Measurements from ENCODE around the gene LPIN3. TPM values are rescaled to one million over a fixed set of nuclear protein-coding genes. Genes with fewer than 3 reads are reported as not detected.

The LPIN3 gene
- total and polyA plus RNA-seq, 12 donors = 11.1 to 45.5 (median 18.2) TPM

GRCh38 chr20:41398408-41398807 is 57.8 kb downstream of the LPIN3 start:
- intact Hi-C loops (cut with DNase I) = loop anchor here in 1 of 10 donors (5.0 kb wide), 1 partner anchor 41 kb away; no protein-coding TSS in a partner anchor
- Histone ChIP-seq H3K9me3 (no peaks in the 10 kb centered on the region), H3K4me1 (peaks cover 5 to 53% (median 14%) of the 10 kb centered on the region in 9 donors), H3K4me3 (no peak overlapping the region), H3K36me3 (peaks cover 0 to 19% (median 2%) of the 10 kb centered on the region in 9 donors), H3K27ac (peak overlapping the region in 7 of 10 donors; percentile 9 to 62 (median 59)), H3K27me3 (no peaks in the 10 kb centered on the region)
- TF ChIP-seq CTCF (IDR thresholded peaks at IDR 0.05) = no peak
- ATAC-seq (peak; percentile 34 to 73 (median 50)), DNase-seq (peak in 1 of 2 donors; percentile 53)
- WGBS, 2 donors = 71 to 80% methylated on average over 2 of the region's 2 CpGs

GRCh38 chr20:41403604-41404003 is 63.0 kb downstream of the LPIN3 start:
- intact Hi-C loops (cut with DNase I) = loop anchor here in 2 of 10 donors (10.0 kb wide), 2 partner anchors 229 to 269 kb away; partner anchors contain the start of gene PLCG1 (in 1 of the 2)
- Histone ChIP-seq H3K4me3 (no peak overlapping the region), H3K27ac (no peak overlapping the region), H3K36me3 (peaks cover 0 to 66% (median 21%) of the 10 kb centered on the region in 9 donors), H3K27me3 (no peaks in the 10 kb centered on the region), H3K9me3 (no peaks in the 10 kb centered on the region), H3K4me1 (peaks cover 0 to 40% (median 28%) of the 10 kb centered on the region in 9 donors)
- 96% methylated on average over 12 of the region's 12 CpGs for WGBS, 2 donors
- no peak for DNase-seq
- no peak for TF ChIP-seq CTCF (IDR thresholded peaks at IDR 0.05)
- ATAC-seq = no peak

GRCh38 chr20:41405436-41405835 is 64.8 kb downstream of the LPIN3 start:
- H3K27me3 ChIP-seq = no peaks in the 10 kb centered on the region
- 75 to 85% methylated on average over 3 of the region's 3 CpGs for WGBS, 2 donors
- ATAC-seq (peak in 6 of 8 donors; percentile 25 to 83 (median 57)), DNase-seq (no peak)
- no peak overlapping the region for H3K4me3 ChIP-seq
- no peaks in the 10 kb centered on the region for H3K9me3 ChIP-seq
- peak overlapping the region in 3 of 10 donors; percentile 2 to 40 (median 37) for H3K27ac ChIP-seq
- peaks cover 0 to 84% (median 21%) of the 10 kb centered on the region in 9 donors for H3K36me3 ChIP-seq
- TF ChIP-seq CTCF (IDR thresholded peaks at IDR 0.05) = no peak
- peaks cover 0 to 50% (median 39%) of the 10 kb centered on the region in 9 donors for H3K4me1 ChIP-seq
- intact Hi-C loops (cut with DNase I) = loop anchor here in 2 of 10 donors (10.0 kb wide), 2 partner anchors 231 to 271 kb away; partner anchors contain the start of gene PLCG1 (in 1 of the 2)

- peak overlapping the region in 4 of 10 donors; percentile 22 to 61 (median 38) for H3K27ac ChIP-seq
- H3K4me1 ChIP-seq = peaks cover 0 to 59% (median 45%) of the 10 kb centered on the region in 9 donors
- ATAC-seq = peak in 7 of 8 donors; percentile 19 to 62 (median 56)
- H3K27me3 ChIP-seq = no peaks in the 10 kb centered on the region
- DNase-seq = no peak
- no peaks in the 10 kb centered on the region for H3K9me3 ChIP-seq
- intact Hi-C loops (cut with DNase I) = loop anchor here in 2 of 10 donors (10.0 kb wide), 2 partner anchors 232 to 272 kb away; partner anchors contain the start of gene PLCG1 (in 1 of the 2)
- 51 to 55% methylated on average over 10 of the region's 10 CpGs for WGBS, 2 donors
- TF ChIP-seq CTCF (IDR thresholded peaks at IDR 0.05) = no peak
- peaks cover 0 to 91% (median 21%) of the 10 kb centered on the region in 9 donors for H3K36me3 ChIP-seq
- no peak overlapping the region for H3K4me3 ChIP-seq
Measured at GRCh38 chr20:41406353-41406752, 65.7 kb downstream of the LPIN3 start.
